ENCODE results near the gene RPGRIP1L.
"Not testable (repeated sequence)": the region's sequence is repeated elsewhere in the genome, so short reads cannot be mapped to it uniquely, and the experiment has no call there.

The RPGRIP1L gene

GRCh38 chr16:53711390-53711789 lies 7.7 kb upstream of the RPGRIP1L start:
- DNase-seq = no peak

GRCh38 chr16:53708490-53708889 lies 4.8 kb upstream of the RPGRIP1L start:
- DNase-seq = no peak

- no peak for DNase-seq
Observed at GRCh38 chr16:53707671-53708070, 4.0 kb upstream of the RPGRIP1L start.

- DNase-seq = peak; percentile 35
Observed at GRCh38 chr16:53704445-53704813, 770 bp upstream of the RPGRIP1L start.

GRCh38 chr16:53698271-53698670 lies 5.4 kb downstream of the RPGRIP1L start:
- not testable (repeated sequence) for DNase-seq

GRCh38 chr16:53695070-53695469 lies 8.6 kb downstream of the RPGRIP1L start:
- no peak for DNase-seq

- no peak for DNase-seq
Observed at GRCh38 chr16:53693320-53693719, 10.3 kb downstream of the RPGRIP1L start.

- DNase-seq = no peak
Observed at GRCh38 chr16:53692146-53692545, 11.5 kb downstream of the RPGRIP1L start.

GRCh38 chr16:53690771-53691170 lies 12.9 kb downstream of the RPGRIP1L start:
- DNase-seq = no peak

GRCh38 chr16:53689636-53690035 lies 14.0 kb downstream of the RPGRIP1L start:
- DNase-seq = no peak

- DNase-seq = no peak
Observed at GRCh38 chr16:53686710-53687109, 16.9 kb downstream of the RPGRIP1L start.

- DNase-seq = not testable (repeated sequence)
Observed at GRCh38 chr16:53685334-53685733, 18.3 kb downstream of the RPGRIP1L start.

- no peak for DNase-seq
Observed at GRCh38 chr16:53681354-53681753, 22.3 kb downstream of the RPGRIP1L start.

GRCh38 chr16:53680756-53681155 lies 22.9 kb downstream of the RPGRIP1L start:
- DNase-seq = no peak

GRCh38 chr16:53678756-53679343 lies 24.8 kb downstream of the RPGRIP1L start:
- no peak for DNase-seq

GRCh38 chr16:53678155-53678554 lies 25.5 kb downstream of the RPGRIP1L start:
- DNase-seq = no peak

- no peak for DNase-seq
Observed at GRCh38 chr16:53673189-53673588, 30.5 kb downstream of the RPGRIP1L start.

- no peak for DNase-seq
Observed at GRCh38 chr16:53672461-53672860, 31.2 kb downstream of the RPGRIP1L start.

GRCh38 chr16:53668869-53669268 lies 34.8 kb downstream of the RPGRIP1L start:
- no peak for DNase-seq

- no peak for DNase-seq
Observed at GRCh38 chr16:53666786-53667415, 36.8 kb downstream of the RPGRIP1L start.

- no peak for DNase-seq
Observed at GRCh38 chr16:53664724-53665345, 38.8 kb downstream of the RPGRIP1L start.

GRCh38 chr16:53662072-53662471 lies 41.6 kb downstream of the RPGRIP1L start:
- no peak for DNase-seq

- DNase-seq = no peak
Observed at GRCh38 chr16:53654946-53655345, 48.7 kb downstream of the RPGRIP1L start.

- DNase-seq = no peak
Observed at GRCh38 chr16:53651357-53651756, 52.3 kb downstream of the RPGRIP1L start.

GRCh38 chr16:53646506-53646905 lies 57.2 kb downstream of the RPGRIP1L start:
- no peak for DNase-seq
